WTC11 (cell line): Measurements from ENCODE around the gene GSC2. TPM values are rescaled to one million over a fixed set of nuclear protein-coding genes. Genes with fewer than 3 reads are reported as not detected.

ENCODE experiments used
- ATAC-seq: fragments of 200-7000 bp; cut with Tn5 transposase; 2 replicates; pipeline ENCODE4 v1.10.0; 2021; ENCODE audit warnings: mild to moderate bottlenecking, moderate library complexity
- CTCF ChIA-PET: fragments of 300-600 bp; sonication (Branson Sonifier 250); formaldehyde crosslinking; loops from one replicate; lab custom pipeline; 2021; ENCODE audit warnings: antibody characterized with exemption; lab: Charles Lee
- POLR2A ChIA-PET: fragments of 350-600 bp; sonication (Branson Sonifier 250); formaldehyde crosslinking; loops from one replicate; lab custom pipeline; 2021; ENCODE audit warnings: antibody characterized with exemption; lab: Charles Lee
- DNase-seq: peaks from one replicate; pipeline ENCODE4 v3.0.0; 2021; ENCODE audit warnings: low spot score
- H3K27ac Mint-ChIP-seq: 2 replicates; pipeline ENCODE4 v1.8.0; 2021; ENCODE audit warnings: mixed read lengths
- H3K27me3 Mint-ChIP-seq: 2 replicates; pipeline ENCODE4 v1.8.0; 2021; ENCODE audit warnings: low read depth, mild to moderate bottlenecking, moderate library complexity, mixed read lengths
- H3K36me3 Mint-ChIP-seq: 2 replicates; pipeline ENCODE4 v1.8.0; 2021; ENCODE audit warnings: mixed read lengths
- H3K4me1 Mint-ChIP-seq: 2 replicates; pipeline ENCODE4 v1.8.0; 2022; ENCODE audit warnings: mixed read lengths
- H3K4me3 Mint-ChIP-seq: 2 replicates; pipeline ENCODE4 v1.8.0; 2021; ENCODE audit warnings: mild to moderate bottlenecking, moderate library complexity, mixed read lengths
- H3K9me3 Mint-ChIP-seq: 2 replicates; pipeline ENCODE4 v1.8.0; 2021; ENCODE audit warnings: mixed read lengths
- AFF4 ChIP-seq: sonication (generic); formaldehyde crosslinking; IDR thresholded peaks from 2 replicates; pipeline ENCODE4 v1.8.1; 2023; ENCODE audit warnings: mild to moderate bottlenecking, missing genetic modification reagents, borderline replicate concordance
- ATF1 ChIP-seq: sonication (generic); formaldehyde crosslinking; IDR thresholded peaks from 2 replicates; pipeline ENCODE4 v1.8.1; 2023; ENCODE audit warnings: mild to moderate bottlenecking, moderate library complexity, missing genetic modification reagents
- E2F4 ChIP-seq: sonication (generic); formaldehyde crosslinking; IDR thresholded peaks from 2 replicates; pipeline ENCODE4 v1.8.1; 2022; ENCODE audit warnings: low read depth, mild to moderate bottlenecking, moderate library complexity, missing genetic modification reagents, borderline replicate concordance
- ESRRA ChIP-seq: sonication (generic); formaldehyde crosslinking; IDR thresholded peaks from 2 replicates; pipeline ENCODE4 v1.8.1; 2022; ENCODE audit warnings: mild to moderate bottlenecking, missing genetic modification reagents, borderline replicate concordance
- ETV6 ChIP-seq: sonication (generic); formaldehyde crosslinking; IDR thresholded peaks from 2 replicates; pipeline ENCODE4 v1.8.1; 2022; ENCODE audit warnings: mild to moderate bottlenecking, missing genetic modification reagents
- FOXP1 ChIP-seq: sonication (generic); formaldehyde crosslinking; IDR thresholded peaks from 2 replicates; pipeline ENCODE4 v1.8.0; 2022; ENCODE audit warnings: missing genetic modification reagents, mild to moderate bottlenecking, moderate library complexity, borderline replicate concordance
- FOXP4 ChIP-seq: sonication (generic); formaldehyde crosslinking; IDR thresholded peaks from 2 replicates; pipeline ENCODE4 v1.8.0; 2022; ENCODE audit warnings: mild to moderate bottlenecking, missing genetic modification reagents
- HMGA2 ChIP-seq: fragments of 250-450 bp; sonication (Bioruptor Pico); IDR thresholded peaks from 2 replicates; pipeline ENCODE4 v1.4.0; 2021; ENCODE audit warnings: mild to moderate bottlenecking, moderate library complexity
- KAT7 ChIP-seq: sonication (generic); formaldehyde crosslinking; IDR thresholded peaks from 2 replicates; pipeline ENCODE4 v1.8.1; 2023; ENCODE audit warnings: missing genetic modification reagents, mild to moderate bottlenecking, borderline replicate concordance
- MLX ChIP-seq: sonication (generic); formaldehyde crosslinking; IDR thresholded peaks from 2 replicates; pipeline ENCODE4 v1.8.1; 2023; ENCODE audit warnings: mild to moderate bottlenecking, missing genetic modification reagents, moderate library complexity
- MXD4 ChIP-seq: fragments of 250-450 bp; sonication (Bioruptor Pico); IDR thresholded peaks from 2 replicates; pipeline ENCODE4 v1.8.0; 2021; ENCODE audit warnings: mild to moderate bottlenecking, moderate library complexity, borderline replicate concordance
- NR1H2 ChIP-seq: sonication (generic); formaldehyde crosslinking; IDR thresholded peaks from 2 replicates; pipeline ENCODE4 v1.9.0; 2021; ENCODE audit warnings: mild to moderate bottlenecking, moderate library complexity, missing genetic modification reagents
- PREB ChIP-seq: sonication (generic); formaldehyde crosslinking; IDR thresholded peaks from 2 replicates; pipeline ENCODE4 v1.8.1; 2022; ENCODE audit warnings: mild to moderate bottlenecking, missing genetic modification reagents, moderate library complexity, borderline replicate concordance
- PRRX2 ChIP-seq: fragments of 250-450 bp; sonication (Bioruptor Pico); IDR thresholded peaks from 2 replicates; pipeline ENCODE4 v1.8.0; 2021; ENCODE audit warnings: mild to moderate bottlenecking
- RELA ChIP-seq: sonication (generic); formaldehyde crosslinking; IDR thresholded peaks from 2 replicates; pipeline ENCODE4 v1.8.1; 2022; ENCODE audit warnings: missing genetic modification reagents, mild to moderate bottlenecking, borderline replicate concordance
- RORB ChIP-seq: fragments of 250-450 bp; sonication (Bioruptor Pico); IDR thresholded peaks from 2 replicates; pipeline ENCODE4 v1.9.0; 2021; ENCODE audit warnings: mild to moderate bottlenecking
- TEAD4 ChIP-seq: sonication (generic); formaldehyde crosslinking; IDR thresholded peaks from 2 replicates; pipeline ENCODE4 v1.8.0; 2022; ENCODE audit warnings: mild to moderate bottlenecking, missing genetic modification reagents
- TP53 ChIP-seq: sonication (generic); formaldehyde crosslinking; IDR thresholded peaks from 2 replicates; pipeline ENCODE4 v1.8.1; 2023; ENCODE audit warnings: mild to moderate bottlenecking, missing genetic modification reagents
- ZBTB21 ChIP-seq: sonication (generic); formaldehyde crosslinking; IDR thresholded peaks from 2 replicates; pipeline ENCODE4 v1.8.1; 2023; ENCODE audit warnings: mild to moderate bottlenecking, missing genetic modification reagents, borderline replicate concordance
- ZBTB43 ChIP-seq: sonication (generic); formaldehyde crosslinking; IDR thresholded peaks from 2 replicates; pipeline ENCODE4 v1.8.1; 2023; ENCODE audit warnings: mild to moderate bottlenecking, missing genetic modification reagents
- ZNF232 ChIP-seq: sonication (generic); formaldehyde crosslinking; IDR thresholded peaks from 2 replicates; pipeline ENCODE4 v1.8.0; 2022; ENCODE audit warnings: mild to moderate bottlenecking, missing genetic modification reagents
- ZNF416 ChIP-seq: fragments of 250-450 bp; sonication (Bioruptor Pico); IDR thresholded peaks from 2 replicates; pipeline ENCODE4 v1.9.0; 2021; ENCODE audit warnings: mild to moderate bottlenecking, inconsistent platforms
- total RNA-seq: library from RNA; stranded (reverse); gene quantifications from 3 replicates; pipeline ENCODE4 v1.2.3, GENCODE V29; 2021
- TF ChIP-seq, protein P1 (sequence below): sonication (generic); formaldehyde crosslinking; IDR thresholded peaks from 2 replicates; pipeline ENCODE4 v1.8.0; 2023; ENCODE audit warnings: missing genetic modification reagents

Gene GSC2
- total RNA-seq, 1 experiment from 2014 or later: 0.68 TPM

DNA sequence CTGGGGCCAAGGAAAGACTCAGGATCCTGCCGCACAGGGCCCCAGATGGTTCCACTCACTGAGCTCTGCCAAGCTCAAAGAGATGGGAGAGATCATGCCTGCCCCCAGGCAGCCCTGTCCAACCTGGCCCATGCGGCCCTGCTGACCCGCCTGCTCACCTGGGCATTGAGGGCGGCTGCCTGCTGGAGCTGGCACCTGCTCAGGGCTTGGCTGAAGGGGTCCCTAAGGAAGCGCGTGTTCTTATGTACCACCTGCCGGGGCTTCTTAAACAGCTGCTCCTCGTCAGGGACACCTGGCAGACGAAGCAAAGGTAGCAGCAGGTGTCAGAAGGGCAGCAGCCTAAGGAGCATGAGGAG lies 11.1 kb downstream of the GSC2 start:
- peaks cover 36% of the 10 kb centered on the region for H3K36me3 Mint-ChIP-seq
- no peak for TF ChIP-seq AFF4 (CRISPR knock-in tag)
- TF ChIP-seq ZNF232 (CRISPR knock-in tag): no peak
- no peak for TF ChIP-seq E2F4 (CRISPR knock-in tag)
- no peak for TF ChIP-seq HMGA2 (CRISPR knock-in tag)
- TF ChIP-seq ZBTB21 (CRISPR knock-in tag): no peak
- TF ChIP-seq ETV6 (CRISPR knock-in tag): no peak
- no peak for TF ChIP-seq RORB (CRISPR knock-in tag)
- no peak for TF ChIP-seq NR1H2 (CRISPR knock-in tag)
- no peak for TF ChIP-seq ZNF416 (CRISPR knock-in tag)
- no peak for TF ChIP-seq ATF1 (CRISPR knock-in tag)
- TF ChIP-seq, protein P1, sequence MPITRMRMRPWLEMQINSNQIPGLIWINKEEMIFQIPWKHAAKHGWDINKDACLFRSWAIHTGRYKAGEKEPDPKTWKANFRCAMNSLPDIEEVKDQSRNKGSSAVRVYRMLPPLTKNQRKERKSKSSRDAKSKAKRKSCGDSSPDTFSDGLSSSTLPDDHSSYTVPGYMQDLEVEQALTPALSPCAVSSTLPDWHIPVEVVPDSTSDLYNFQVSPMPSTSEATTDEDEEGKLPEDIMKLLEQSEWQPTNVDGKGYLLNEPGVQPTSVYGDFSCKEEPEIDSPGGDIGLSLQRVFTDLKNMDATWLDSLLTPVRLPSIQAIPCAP (CRISPR knock-in tag): no peak
- TF ChIP-seq KAT7 (CRISPR knock-in tag): no peak
- no peak for TF ChIP-seq TP53 (CRISPR knock-in tag)
- no peak for TF ChIP-seq MXD4 (CRISPR knock-in tag)
- TF ChIP-seq PRRX2 (CRISPR knock-in tag): no peak
- no peak for TF ChIP-seq RELA (CRISPR knock-in tag)
- TF ChIP-seq PREB: no peak
- no peak for TF ChIP-seq ESRRA (CRISPR knock-in tag)
- no peak overlapping the region for H3K4me3 Mint-ChIP-seq
- no peak overlapping the region for H3K27ac Mint-ChIP-seq
- no peak for DNase-seq
- ATAC-seq: no peak
- no peaks in the 10 kb centered on the region for H3K9me3 Mint-ChIP-seq
- POLR2A ChIA-PET: no interaction called here
- H3K4me1 Mint-ChIP-seq: peaks cover 3% of the 10 kb centered on the region
- no peaks in the 10 kb centered on the region for H3K27me3 Mint-ChIP-seq
- CTCF ChIA-PET: no interaction called here

DNA sequence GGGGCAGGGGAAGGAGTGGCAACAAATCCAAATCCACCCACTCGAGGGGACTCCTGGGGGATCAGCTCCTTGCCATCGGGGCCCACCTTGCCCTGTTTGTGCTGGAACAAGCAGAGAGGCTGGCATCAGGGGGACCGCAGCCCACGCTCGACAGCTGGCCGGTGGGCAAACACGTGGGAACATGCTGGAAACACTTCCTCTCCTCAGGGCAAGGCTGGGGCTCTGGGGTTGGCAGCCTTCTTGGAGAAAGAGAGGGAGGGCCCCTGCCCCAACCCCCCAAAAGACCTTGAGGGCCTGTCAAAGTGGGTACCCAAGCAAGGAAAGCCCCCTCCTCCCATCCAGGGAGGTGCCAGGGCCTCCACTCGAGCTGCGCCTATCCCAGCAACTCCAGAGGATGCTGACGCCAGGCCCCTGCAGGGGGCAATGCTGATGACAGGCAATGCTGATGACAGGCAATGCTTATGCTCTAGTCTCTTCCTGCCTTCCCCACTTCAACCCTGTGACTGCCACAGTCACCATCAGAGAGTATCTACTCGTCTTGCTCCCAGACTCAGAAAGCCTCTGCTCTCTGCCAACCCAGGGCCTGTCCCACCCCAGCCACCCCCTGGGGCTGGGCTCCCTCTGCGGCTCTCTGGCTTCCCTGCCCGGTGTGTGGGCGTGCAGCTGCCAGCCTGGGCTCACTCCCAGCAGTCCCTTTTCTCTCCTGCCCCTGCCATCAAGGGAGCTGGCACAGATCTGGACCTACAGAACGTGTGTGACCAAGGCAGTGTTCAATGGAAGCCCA lies 11.7 kb downstream of the GSC2 start:
- no peaks in the 10 kb centered on the region for H3K9me3 Mint-ChIP-seq
- H3K36me3 Mint-ChIP-seq: peaks cover 36% of the 10 kb centered on the region
- H3K4me1 Mint-ChIP-seq: no peaks in the 10 kb centered on the region
- ChIA-PET CTCF (no interaction called here), POLR2A (no interaction called here)
- DNase-seq (no peak), ATAC-seq (no peak)
- no peak overlapping the region for H3K27ac Mint-ChIP-seq
- no peaks in the 10 kb centered on the region for H3K27me3 Mint-ChIP-seq
- H3K4me3 Mint-ChIP-seq: no peak overlapping the region
- no peak for TF ChIP-seq PRRX2 (CRISPR knock-in tag)
- TF ChIP-seq E2F4 (CRISPR knock-in tag): no peak
- TF ChIP-seq TEAD4 (CRISPR knock-in tag): no peak
- TF ChIP-seq FOXP1: no peak
- no peak for TF ChIP-seq MLX (CRISPR knock-in tag)
- no peak for TF ChIP-seq ZBTB43 (CRISPR knock-in tag)
- no peak for TF ChIP-seq FOXP4 (CRISPR knock-in tag)
